ENCODE measurements around the gene NLE1. TPM values are rescaled to one million over a fixed set of nuclear protein-coding genes. Genes with fewer than 3 reads are reported as not detected.
"Not testable (repeated sequence)": the region's sequence is repeated elsewhere in the genome, so short reads cannot be mapped to it uniquely, and the experiment has no call there.

The NLE1 gene
- total RNA-seq, 6 donors from 2014 or later = 6.7 to 14.6 (median 11.1) TPM

DNA sequence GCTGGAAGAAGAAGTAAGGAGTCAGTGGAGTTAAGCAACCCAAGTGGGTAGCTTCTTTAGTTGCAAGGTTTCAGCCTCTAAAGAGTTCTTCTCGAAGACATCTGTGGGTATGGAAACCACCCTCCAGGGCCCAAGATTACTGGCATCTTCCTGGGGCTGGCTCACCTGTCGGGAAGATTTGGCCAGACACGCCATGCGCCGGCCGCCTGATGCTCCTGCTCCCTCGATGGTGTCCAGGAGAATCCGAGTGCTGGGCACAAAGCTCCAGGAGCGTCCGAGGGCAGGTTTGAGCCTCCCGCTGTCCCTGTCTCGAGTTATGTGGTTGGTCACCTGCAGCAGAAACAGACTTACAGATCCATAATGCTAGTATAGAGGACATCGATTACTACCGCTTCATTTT lies 41.1 kb downstream of the NLE1 start:
- no peaks in the 10 kb centered on the region for H3K27me3 ChIP-seq
- H3K4me3 ChIP-seq = no peak overlapping the region
- H3K36me3 ChIP-seq = peaks cover 17 to 60% (median 35%) of the 10 kb centered on the region in 4 donors

DNA sequence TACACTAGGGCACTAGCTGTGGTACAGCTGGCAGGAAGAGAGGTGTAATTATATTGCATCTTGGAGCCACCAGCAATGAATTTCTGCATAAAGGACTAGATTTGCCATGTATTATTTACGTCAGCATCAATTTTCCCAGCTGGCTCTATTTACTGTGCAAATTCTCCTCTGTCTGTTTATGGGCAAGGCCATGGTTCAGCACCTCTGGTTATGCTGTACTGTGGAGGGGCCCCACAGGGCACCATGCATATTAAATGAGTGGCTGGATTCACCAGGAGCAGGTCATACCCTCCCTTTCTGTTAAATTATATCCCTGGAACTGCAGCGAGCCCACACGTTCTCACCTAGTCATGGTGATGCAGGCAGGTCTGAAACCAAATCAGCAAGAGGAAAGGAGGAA lies 42.2 kb downstream of the NLE1 start:
- Histone ChIP-seq H3K36me3 (peaks cover 13 to 51% (median 29%) of the 10 kb centered on the region in 4 donors), H3K27me3 (no peaks in the 10 kb centered on the region), H3K4me1 (no peaks in the 10 kb centered on the region), H3K4me3 (no peak overlapping the region), H3K9me3 (no peaks in the 10 kb centered on the region), H3K27ac (no peak overlapping the region)
- ATAC-seq (ENCODE audit: low FRiP score in 2 of 2) (no peak), DNase-seq (no peak)
- no peak for TF ChIP-seq POLR2A (IDR thresholded peaks at IDR 0.05)
- TF ChIP-seq EP300 (IDR thresholded peaks at IDR 0.05) = no peak
- TF ChIP-seq, protein P1, sequence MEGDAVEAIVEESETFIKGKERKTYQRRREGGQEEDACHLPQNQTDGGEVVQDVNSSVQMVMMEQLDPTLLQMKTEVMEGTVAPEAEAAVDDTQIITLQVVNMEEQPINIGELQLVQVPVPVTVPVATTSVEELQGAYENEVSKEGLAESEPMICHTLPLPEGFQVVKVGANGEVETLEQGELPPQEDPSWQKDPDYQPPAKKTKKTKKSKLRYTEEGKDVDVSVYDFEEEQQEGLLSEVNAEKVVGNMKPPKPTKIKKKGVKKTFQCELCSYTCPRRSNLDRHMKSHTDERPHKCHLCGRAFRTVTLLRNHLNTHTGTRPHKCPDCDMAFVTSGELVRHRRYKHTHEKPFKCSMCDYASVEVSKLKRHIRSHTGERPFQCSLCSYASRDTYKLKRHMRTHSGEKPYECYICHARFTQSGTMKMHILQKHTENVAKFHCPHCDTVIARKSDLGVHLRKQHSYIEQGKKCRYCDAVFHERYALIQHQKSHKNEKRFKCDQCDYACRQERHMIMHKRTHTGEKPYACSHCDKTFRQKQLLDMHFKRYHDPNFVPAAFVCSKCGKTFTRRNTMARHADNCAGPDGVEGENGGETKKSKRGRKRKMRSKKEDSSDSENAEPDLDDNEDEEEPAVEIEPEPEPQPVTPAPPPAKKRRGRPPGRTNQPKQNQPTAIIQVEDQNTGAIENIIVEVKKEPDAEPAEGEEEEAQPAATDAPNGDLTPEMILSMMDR (IDR thresholded peaks at IDR 0.05) = no peak
- no peak for TF ChIP-seq POLR2AphosphoS5 (IDR thresholded peaks at IDR 0.05)
- WGBS, 2 donors = 74 to 82% methylated on average over 3 of the region's 3 CpGs

More for the DNA sequence above, 41.1 kb downstream of the NLE1 start:
- TF ChIP-seq, protein P1 (IDR thresholded peaks at IDR 0.05) = no peak
- TF ChIP-seq POLR2AphosphoS5 (IDR thresholded peaks at IDR 0.05) (no peak), EP300 (IDR thresholded peaks at IDR 0.05) (no peak), POLR2A (IDR thresholded peaks at IDR 0.05) (no peak)
- WGBS, 2 donors = 93 to 97% methylated on average over 14 of the region's 14 CpGs
- Histone ChIP-seq H3K9me3 (no peaks in the 10 kb centered on the region), H3K27ac (no peak overlapping the region), H3K4me1 (no peaks in the 10 kb centered on the region)
- ATAC-seq (ENCODE audit: low FRiP score in 2 of 2) = no peak
- DNase-seq = peak in 1 of 2 donors; percentile 58

DNA sequence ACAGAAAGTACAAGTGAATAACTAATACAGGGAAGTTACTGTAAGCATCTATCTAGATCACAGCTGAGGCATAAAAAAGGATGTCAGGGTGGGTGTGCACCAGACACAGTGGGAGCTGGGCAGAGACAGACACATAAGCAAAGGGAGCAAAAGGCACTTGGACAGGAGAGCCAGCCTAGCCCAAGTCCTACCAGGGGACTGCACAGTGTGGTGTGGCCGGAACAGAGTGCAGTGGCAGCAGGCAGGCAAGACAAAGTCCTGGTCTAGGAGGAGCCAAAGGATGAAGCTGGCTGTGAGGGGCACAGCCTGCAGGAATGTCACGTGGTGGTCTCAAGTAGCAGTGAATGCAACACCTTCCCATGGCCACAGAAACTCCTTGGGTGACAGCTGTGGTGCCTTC lies 44.3 kb downstream of the NLE1 start:
- Histone ChIP-seq H3K27ac (no peak overlapping the region), H3K9me3 (no peaks in the 10 kb centered on the region), H3K36me3 (peaks cover 13 to 36% (median 24%) of the 10 kb centered on the region in 4 donors), H3K4me1 (no peaks in the 10 kb centered on the region), H3K27me3 (no peaks in the 10 kb centered on the region), H3K4me3 (no peak overlapping the region)
- DNase-seq (no peak), ATAC-seq (ENCODE audit: low FRiP score in 2 of 2) (no peak)
- no peak for TF ChIP-seq EP300 (IDR thresholded peaks at IDR 0.05)
- TF ChIP-seq POLR2A (IDR thresholded peaks at IDR 0.05) = no peak
- TF ChIP-seq, protein P1 (IDR thresholded peaks at IDR 0.05) = no peak
- no peak for TF ChIP-seq POLR2AphosphoS5 (IDR thresholded peaks at IDR 0.05)
- WGBS, 2 donors = 80 to 90% methylated on average over 2 of the region's 2 CpGs

DNA sequence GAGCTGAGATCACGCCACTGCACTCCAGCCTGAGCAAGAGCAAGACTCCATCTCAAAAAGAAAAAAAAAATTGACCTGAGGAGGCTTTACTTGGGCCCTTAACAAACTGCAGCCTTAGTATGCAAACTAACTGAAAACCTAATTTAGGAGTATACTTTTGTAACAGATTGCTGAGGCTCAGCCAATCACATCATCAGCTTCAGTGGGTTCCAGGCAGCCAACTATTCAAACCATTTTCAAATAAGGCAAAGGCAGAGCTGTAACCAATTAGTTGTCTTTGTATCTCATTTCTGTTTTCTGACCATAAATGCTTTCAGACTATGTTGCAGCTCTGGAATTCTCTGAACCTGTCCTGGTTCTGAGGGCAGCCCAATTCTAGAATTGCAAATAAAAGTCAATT lies 46.4 kb downstream of the NLE1 start:
- DNase-seq = no peak
- no peak for ATAC-seq (ENCODE audit: low FRiP score in 2 of 2)
- TF ChIP-seq, protein P1 (IDR thresholded peaks at IDR 0.05) = no peak
- TF ChIP-seq EP300 (IDR thresholded peaks at IDR 0.05) (no peak), POLR2A (IDR thresholded peaks at IDR 0.05) (no peak), POLR2AphosphoS5 (IDR thresholded peaks at IDR 0.05) (no peak)
- WGBS, 2 donors = 89 to 91% methylated on average over 1 of the region's 1 CpG
- no peaks in the 10 kb centered on the region for H3K27me3 ChIP-seq
- no peaks in the 10 kb centered on the region for H3K9me3 ChIP-seq
- H3K4me1 ChIP-seq = no peaks in the 10 kb centered on the region
- no peak overlapping the region for H3K4me3 ChIP-seq
- H3K36me3 ChIP-seq = peaks cover 5 to 22% (median 15%) of the 10 kb centered on the region in 4 donors
- H3K27ac ChIP-seq = no peak overlapping the region

DNA sequence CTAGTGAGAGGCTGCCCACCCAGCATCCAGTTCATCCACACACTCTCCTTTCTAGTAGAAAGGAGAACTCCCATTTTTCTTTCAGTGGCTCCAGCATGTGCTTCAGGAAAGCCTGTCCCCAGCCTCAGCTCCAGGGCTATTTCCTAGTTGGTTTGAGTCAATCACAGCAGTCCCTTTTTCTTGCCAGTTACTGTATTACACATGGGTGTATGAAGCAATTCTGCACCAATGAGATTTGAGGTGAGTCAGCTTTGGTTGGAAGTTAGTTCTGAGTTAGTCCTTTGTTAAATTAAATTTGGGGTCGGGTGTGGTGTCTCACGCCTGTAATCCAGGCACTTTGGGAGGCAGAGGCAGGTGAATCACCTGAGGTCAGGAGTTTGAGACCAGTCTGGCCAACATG lies 47.2 kb downstream of the NLE1 start:
- no peak for DNase-seq
- no peak for TF ChIP-seq POLR2A (IDR thresholded peaks at IDR 0.05)
- TF ChIP-seq, protein P1 (IDR thresholded peaks at IDR 0.05) = no peak
- TF ChIP-seq EP300 (IDR thresholded peaks at IDR 0.05) = no peak
- no peak for TF ChIP-seq POLR2AphosphoS5 (IDR thresholded peaks at IDR 0.05)
- ATAC-seq (ENCODE audit: low FRiP score in 2 of 2) = peak in 1 of 2 donors; percentile 70
- peaks cover 0 to 2% (median under 1%) of the 10 kb centered on the region in 4 donors for H3K4me1 ChIP-seq
- H3K27me3 ChIP-seq = no peaks in the 10 kb centered on the region
- WGBS, 2 donors = 85 to 92% methylated on average over 2 of the region's 2 CpGs
- peaks cover 0 to 14% (median 6%) of the 10 kb centered on the region in 4 donors for H3K36me3 ChIP-seq
- no peaks in the 10 kb centered on the region for H3K9me3 ChIP-seq
- no peak overlapping the region for H3K4me3 ChIP-seq
- H3K27ac ChIP-seq = no peak overlapping the region

DNA sequence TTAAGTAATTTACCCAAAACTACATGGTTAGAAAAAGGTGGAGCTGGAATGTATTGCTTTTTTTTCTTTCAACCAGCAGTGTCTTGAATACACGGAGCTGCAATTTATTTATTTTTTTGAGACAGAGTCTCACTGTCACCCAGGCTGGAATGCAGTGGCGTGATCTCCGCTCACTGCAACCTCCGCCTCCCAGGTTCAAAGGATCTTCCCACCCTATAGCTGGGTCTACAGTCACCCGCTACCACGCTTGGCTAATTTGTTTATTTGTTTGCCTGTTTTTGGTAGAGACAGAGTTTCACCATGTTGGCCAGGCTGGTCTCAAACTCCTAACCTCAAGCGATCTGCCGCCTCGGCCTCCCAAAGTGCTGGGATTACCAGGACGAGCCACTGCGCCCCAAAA lies 51.4 kb downstream of the NLE1 start:
- not testable (repeated sequence) for ATAC-seq (ENCODE audit: low FRiP score in 2 of 2); H3K27me3 ChIP-seq; H3K4me3 ChIP-seq; H3K9me3 ChIP-seq; DNase-seq; H3K36me3 ChIP-seq; H3K27ac ChIP-seq
- peaks cover 9 to 28% (median 15%) of the 10 kb centered on the region in 4 donors for H3K4me1 ChIP-seq
- 88 to 90% methylated on average over 11 of the region's 11 CpGs for WGBS, 2 donors

Measured in upper lobe of left lung (tissue), 6 donors.